Body of pancreas (tissue), 4 donors: ENCODE measurements around the gene AKT1. TPM values are rescaled to one million over a fixed set of nuclear protein-coding genes. Genes with fewer than 3 reads are reported as not detected.

Experiments used
- ATAC-seq: fragments of 150-250 bp; one replicate; pipeline ENCODE4 v1.9.1; 2016
- DNase-seq, 4 donors: peaks; one replicate each; pipeline ENCODE4 v3.0.0-alpha.2; 2019
- H3K27ac ChIP-seq, 4 donors: fragments of 200-600 bp; sonication (generic); 1 replicate in 3 of 4; 2 replicates in 1 of 4; pipeline versions ENCODE4 v1.5.1 to v1.6.1; 2016 to 2019; ENCODE audit warnings: mild to moderate bottlenecking in 1 of 4, mixed read lengths in 1 of 4, moderate library complexity in 1 of 4
- H3K27me3 ChIP-seq, 2 donors: fragments of 200-600 bp; sonication (generic); one replicate each; pipeline ENCODE4 v1.6.0; 2016; ENCODE audit warnings: mild to moderate bottlenecking in 1 of 2
- H3K36me3 ChIP-seq, 2 donors: fragments of 200-600 bp; sonication (generic); replicated peaks in 1 of 2; 2 replicates each; pipeline ENCODE4 v1.5.1; 2016; ENCODE audit warnings: low read depth in 2 of 2; ENCODE audit not compliant: insufficient read depth in 1 of 2
- H3K4me1 ChIP-seq: fragments of 200-600 bp; sonication (generic); one replicate; pipeline ENCODE4 v1.6.0; 2016
- H3K4me3 ChIP-seq, 2 donors: fragments of 200-600 bp; sonication (generic); 1 replicate in 1 of 2; 2 replicates in 1 of 2; pipeline ENCODE4 v1.5.1; 2016 to 2019
- H3K9me3 ChIP-seq, 3 donors: fragments of 200-600 bp; sonication (generic); 1 replicate in 2 of 3; 2 replicates in 1 of 3; pipeline ENCODE4 v1.5.1; 2016
- POLR2A ChIP-seq, 3 donors: fragments of 450-650 bp; IDR thresholded peaks; one replicate each; pipeline ENCODE4 v1.6.1; 2016; ENCODE audit warnings: antibody characterized with exemption in 3 of 3, mild to moderate bottlenecking in 2 of 3
- WGBS, 2 donors: methylation state at CpG; one replicate each; pipeline ENCODE4 v1.1.5; 2017; 5-methylcytosine and 5-hydroxymethylcytosine counted together
- intact Hi-C: fragments of 100-400 bp; cut with DNase I; formaldehyde crosslinking; loops from one replicate; pipeline ENCODE4 v1.15.1; 2023
- total RNA-seq, 2 donors: library from RNA; depleted of rRNA; stranded (reverse); fragments of >200 nt; gene quantifications; one replicate each; pipeline ENCODE4 v1.1.0, GENCODE V29; 2016
- TF ChIP-seq, protein P1 (sequence below), 7 experiments: fragments of 450-650 bp in 4 of 7; fragments of 200-600 bp in 3 of 7; sonication (generic) in 3 of 7; IDR thresholded peaks; one replicate each; pipeline ENCODE4 v1.5.1; 2016 to 2019; ENCODE audit warnings: antibody characterized with exemption in 7 of 7

Gene AKT1
- total RNA-seq, 2 donors from 2014 or later: 74.2 to 151 TPM

DNA sequence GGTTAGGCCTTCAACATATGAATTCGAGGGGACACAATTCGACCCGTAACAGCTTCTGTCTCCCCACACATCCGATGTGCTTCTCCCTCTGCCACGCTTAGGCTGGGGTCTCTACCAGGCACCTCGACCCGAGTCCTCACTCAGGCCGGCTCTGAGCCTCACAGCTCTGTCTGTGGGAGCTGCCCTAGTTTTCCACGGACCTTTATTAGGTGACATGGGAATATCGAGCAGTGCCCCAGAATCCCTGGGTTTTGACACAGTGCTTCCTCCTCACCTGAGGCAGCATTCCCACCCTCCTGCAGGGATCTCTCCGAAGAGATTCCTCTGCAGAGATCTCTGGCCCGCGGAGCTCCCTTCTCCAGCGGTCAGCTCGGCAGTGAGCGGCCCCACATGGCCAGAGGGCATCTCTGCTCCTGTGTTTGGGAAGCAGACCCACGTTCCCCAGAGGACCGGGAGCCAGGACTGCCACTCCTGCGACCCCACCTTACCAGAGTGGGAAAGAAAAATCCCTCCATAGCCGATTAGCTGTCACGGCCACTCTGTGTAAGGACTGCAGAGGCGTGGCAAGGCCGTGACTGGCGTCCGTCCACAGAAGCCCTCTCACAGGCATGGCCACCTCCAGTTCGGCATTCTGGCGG lies 26.5 kb upstream of the AKT1 start:
- intact Hi-C loops: loop anchor here (5.0 kb wide), 1 partner anchor 50 kb away; no protein-coding TSS in a partner anchor
- 60 to 80% methylated on average over 7 to 27 of the region's 27 CpGs for WGBS, 2 donors
- ATAC-seq: no peak
- Histone ChIP-seq H3K36me3 (no peaks in the 10 kb centered on the region), H3K4me1 (peaks cover 13% of the 10 kb centered on the region), H3K9me3 (no peaks in the 10 kb centered on the region), H3K4me3 (no peak overlapping the region), H3K27me3 (no peaks in the 10 kb centered on the region), H3K27ac (no peak overlapping the region)
- DNase-seq: no peak
- TF ChIP-seq, protein P1, sequence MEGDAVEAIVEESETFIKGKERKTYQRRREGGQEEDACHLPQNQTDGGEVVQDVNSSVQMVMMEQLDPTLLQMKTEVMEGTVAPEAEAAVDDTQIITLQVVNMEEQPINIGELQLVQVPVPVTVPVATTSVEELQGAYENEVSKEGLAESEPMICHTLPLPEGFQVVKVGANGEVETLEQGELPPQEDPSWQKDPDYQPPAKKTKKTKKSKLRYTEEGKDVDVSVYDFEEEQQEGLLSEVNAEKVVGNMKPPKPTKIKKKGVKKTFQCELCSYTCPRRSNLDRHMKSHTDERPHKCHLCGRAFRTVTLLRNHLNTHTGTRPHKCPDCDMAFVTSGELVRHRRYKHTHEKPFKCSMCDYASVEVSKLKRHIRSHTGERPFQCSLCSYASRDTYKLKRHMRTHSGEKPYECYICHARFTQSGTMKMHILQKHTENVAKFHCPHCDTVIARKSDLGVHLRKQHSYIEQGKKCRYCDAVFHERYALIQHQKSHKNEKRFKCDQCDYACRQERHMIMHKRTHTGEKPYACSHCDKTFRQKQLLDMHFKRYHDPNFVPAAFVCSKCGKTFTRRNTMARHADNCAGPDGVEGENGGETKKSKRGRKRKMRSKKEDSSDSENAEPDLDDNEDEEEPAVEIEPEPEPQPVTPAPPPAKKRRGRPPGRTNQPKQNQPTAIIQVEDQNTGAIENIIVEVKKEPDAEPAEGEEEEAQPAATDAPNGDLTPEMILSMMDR (IDR thresholded peaks at IDR 0.05): no peak

DNA sequence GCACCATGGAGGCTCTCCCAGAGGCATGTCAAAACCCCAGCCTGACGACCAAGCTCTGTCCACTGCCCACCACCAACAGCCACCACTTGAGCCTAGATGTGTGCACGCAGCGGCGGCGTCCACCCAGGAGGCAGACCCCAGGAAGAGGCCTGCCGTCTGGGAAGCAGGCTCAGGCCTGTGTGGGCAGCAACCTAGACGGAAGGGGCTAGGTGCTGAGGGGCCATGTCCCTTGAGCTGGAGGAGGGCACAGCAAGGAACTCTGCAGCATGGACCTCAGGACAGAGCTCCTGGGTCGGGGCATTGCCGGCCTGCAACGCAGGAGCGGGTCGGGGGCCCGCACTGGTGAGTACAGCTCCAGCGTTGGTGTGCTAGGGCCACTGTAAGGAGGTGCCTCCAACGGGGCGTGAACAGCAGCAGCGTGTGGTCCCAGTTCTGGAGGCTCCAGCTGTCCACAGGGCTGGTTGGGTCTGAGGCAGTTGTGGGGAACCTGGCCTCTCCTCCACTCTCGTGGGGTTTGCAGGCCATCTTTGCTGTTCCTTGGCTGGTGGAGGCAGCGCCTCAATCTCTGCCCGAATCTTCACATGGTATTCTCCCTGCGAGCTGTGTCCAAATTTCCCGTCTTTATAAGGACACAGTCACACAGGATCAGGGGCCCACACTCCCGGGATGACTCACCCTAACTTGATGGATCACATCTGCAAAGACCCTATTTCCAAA lies 25.8 kb upstream of the AKT1 start:
- TF ChIP-seq, protein P1 (IDR thresholded peaks at IDR 0.05): no peak
- no peak for TF ChIP-seq POLR2A (IDR thresholded peaks at IDR 0.05)
- WGBS, 2 donors: 77 to 90% methylated on average over 11 to 23 of the region's 23 CpGs
- Histone ChIP-seq H3K36me3 (no peaks in the 10 kb centered on the region), H3K27me3 (no peaks in the 10 kb centered on the region), H3K9me3 (no peaks in the 10 kb centered on the region), H3K4me1 (peaks cover 17% of the 10 kb centered on the region), H3K4me3 (no peak overlapping the region), H3K27ac (no peak overlapping the region)
- intact Hi-C loops: loop anchor here (5.0 kb wide), 1 partner anchor 49 kb away; no protein-coding TSS in a partner anchor
- DNase-seq (no peak), ATAC-seq (no peak)

DNA sequence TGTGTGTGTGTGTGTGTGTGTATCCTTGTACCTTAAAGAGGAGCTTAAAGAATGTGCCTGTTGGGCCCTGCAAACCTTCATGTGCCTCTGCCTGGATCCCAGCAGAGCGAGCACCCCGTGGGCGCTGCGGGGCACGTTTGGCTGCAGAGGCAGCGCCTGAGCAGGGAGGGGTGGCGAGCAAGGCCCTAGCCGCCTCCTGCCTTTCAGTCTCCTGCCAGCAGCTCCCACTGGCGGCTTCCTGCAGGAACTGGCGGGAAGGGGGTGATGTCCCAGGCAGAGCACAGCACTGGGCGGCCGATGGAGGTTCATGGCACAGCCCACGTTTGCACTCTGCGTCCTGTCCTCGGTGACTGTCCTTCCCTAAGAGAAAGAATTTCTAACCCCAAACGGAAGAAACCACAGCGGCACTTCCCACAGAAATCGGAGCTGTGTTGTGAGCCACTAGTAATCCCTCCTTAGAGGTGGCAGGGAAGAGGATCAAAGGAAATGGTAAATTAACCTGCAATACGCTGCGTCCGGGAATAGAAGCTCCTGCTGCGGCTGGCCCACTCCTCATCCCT lies 25.2 kb upstream of the AKT1 start:
- 25 to 37% methylated on average over 6 to 22 of the region's 22 CpGs for WGBS, 2 donors
- H3K4me3 ChIP-seq: no peak overlapping the region
- intact Hi-C loops: loop anchor here (5.0 kb wide), 1 partner anchor 48 kb away; no protein-coding TSS in a partner anchor
- H3K27me3 ChIP-seq: no peaks in the 10 kb centered on the region
- peaks cover 16% of the 10 kb centered on the region for H3K4me1 ChIP-seq
- no peaks in the 10 kb centered on the region for H3K9me3 ChIP-seq
- no peak for TF ChIP-seq POLR2A (IDR thresholded peaks at IDR 0.05)
- TF ChIP-seq, protein P1 (IDR thresholded peaks at IDR 0.05): peak in 6 of 7 experiments; percentile 10 to 71 (median 52)
- DNase-seq (peak; percentile 41 to 74 (median 71)), ATAC-seq (peak; percentile 22)
- H3K27ac ChIP-seq: no peak overlapping the region
- no peaks in the 10 kb centered on the region for H3K36me3 ChIP-seq

DNA sequence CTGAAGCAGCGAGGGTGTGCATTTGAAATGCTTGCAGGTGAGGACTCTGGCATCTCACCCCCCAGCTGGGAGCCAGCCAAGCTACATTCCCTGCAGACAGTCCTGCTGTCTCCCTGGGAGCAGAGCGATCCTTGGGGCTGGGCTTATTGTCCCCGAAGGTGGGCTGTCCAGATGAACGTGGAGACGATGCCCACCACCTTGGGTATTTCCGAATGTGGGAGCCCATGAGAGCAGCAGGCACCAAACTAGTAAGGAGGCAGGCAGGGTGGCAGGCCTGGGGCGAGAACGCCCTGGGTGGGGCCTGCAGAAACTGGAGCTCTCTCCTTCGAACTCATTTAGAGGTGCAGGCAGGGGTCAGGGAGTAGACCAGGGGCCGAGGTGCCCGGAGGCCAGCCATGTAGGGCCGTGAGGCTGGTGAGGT lies 23.8 kb upstream of the AKT1 start:
- no peak overlapping the region for H3K4me3 ChIP-seq
- H3K27ac ChIP-seq: no peak overlapping the region
- H3K27me3 ChIP-seq: no peaks in the 10 kb centered on the region

More for the DNA sequence above, 23.8 kb upstream of the AKT1 start:
- WGBS, 2 donors: 80 to 85% methylated on average over 5 to 9 of the region's 12 CpGs
- Histone ChIP-seq H3K36me3 (no peaks in the 10 kb centered on the region), H3K4me1 (peaks cover 23% of the 10 kb centered on the region), H3K9me3 (no peaks in the 10 kb centered on the region)
- TF ChIP-seq POLR2A (IDR thresholded peaks at IDR 0.05): no peak
- TF ChIP-seq, protein P1 (IDR thresholded peaks at IDR 0.05): no peak
- DNase-seq (no peak), ATAC-seq (no peak)
- intact Hi-C loops: no loop called here
